ENCODE results near the gene GPRC6A.
"Not testable (repeated sequence)": the region's sequence is repeated elsewhere in the genome, so short reads cannot be mapped to it uniquely, and the experiment has no call there.

The GPRC6A gene, protein sequence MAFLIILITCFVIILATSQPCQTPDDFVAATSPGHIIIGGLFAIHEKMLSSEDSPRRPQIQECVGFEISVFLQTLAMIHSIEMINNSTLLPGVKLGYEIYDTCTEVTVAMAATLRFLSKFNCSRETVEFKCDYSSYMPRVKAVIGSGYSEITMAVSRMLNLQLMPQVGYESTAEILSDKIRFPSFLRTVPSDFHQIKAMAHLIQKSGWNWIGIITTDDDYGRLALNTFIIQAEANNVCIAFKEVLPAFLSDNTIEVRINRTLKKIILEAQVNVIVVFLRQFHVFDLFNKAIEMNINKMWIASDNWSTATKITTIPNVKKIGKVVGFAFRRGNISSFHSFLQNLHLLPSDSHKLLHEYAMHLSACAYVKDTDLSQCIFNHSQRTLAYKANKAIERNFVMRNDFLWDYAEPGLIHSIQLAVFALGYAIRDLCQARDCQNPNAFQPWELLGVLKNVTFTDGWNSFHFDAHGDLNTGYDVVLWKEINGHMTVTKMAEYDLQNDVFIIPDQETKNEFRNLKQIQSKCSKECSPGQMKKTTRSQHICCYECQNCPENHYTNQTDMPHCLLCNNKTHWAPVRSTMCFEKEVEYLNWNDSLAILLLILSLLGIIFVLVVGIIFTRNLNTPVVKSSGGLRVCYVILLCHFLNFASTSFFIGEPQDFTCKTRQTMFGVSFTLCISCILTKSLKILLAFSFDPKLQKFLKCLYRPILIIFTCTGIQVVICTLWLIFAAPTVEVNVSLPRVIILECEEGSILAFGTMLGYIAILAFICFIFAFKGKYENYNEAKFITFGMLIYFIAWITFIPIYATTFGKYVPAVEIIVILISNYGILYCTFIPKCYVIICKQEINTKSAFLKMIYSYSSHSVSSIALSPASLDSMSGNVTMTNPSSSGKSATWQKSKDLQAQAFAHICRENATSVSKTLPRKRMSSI

DNA sequence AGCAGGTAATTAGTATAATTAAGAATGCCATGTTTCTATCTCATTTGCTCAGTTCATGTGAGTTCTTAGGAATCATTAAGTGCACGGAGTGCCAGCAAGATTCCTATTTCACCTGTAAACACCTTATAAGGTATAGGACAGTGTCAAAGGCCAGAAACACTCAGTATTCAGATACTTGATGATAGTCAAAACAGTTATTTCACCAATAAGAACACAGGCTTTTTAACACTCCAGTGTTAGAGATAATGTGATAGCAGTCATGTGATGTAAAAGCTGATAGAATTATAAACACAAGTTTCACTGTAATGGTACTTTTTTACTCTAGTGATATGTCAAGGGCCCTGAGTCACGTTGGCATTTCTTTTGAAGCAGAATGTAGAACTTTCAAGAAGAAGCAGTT lies at the start of gene GPRC6A:
GPRC6A (minus strand) TSS at position 101 of the 400 bp plus-strand sequence; CDS start at position 31, 70 bp downstream.
- no peak for DNase-seq

DNA sequence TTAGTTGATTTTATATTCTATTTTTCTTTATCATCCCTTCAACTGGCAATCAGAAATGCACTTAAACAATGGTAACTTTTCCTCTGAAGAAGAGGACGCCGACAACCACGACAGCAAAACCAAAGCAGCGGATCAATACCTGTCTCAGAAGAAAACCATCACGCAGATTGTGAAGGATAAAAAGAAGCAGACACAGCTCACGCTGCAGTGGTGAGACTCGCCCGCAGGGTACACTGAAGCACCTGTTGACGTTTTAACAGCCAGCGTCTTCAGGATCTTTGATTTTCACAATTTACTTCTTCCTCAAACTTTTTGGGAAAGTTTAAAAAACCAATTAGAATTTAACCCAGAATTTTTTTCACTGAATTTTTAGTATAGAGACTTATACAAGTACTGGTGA lies 48.9 kb upstream of the GPRC6A start:
- DNase-seq, result no peak

DNA sequence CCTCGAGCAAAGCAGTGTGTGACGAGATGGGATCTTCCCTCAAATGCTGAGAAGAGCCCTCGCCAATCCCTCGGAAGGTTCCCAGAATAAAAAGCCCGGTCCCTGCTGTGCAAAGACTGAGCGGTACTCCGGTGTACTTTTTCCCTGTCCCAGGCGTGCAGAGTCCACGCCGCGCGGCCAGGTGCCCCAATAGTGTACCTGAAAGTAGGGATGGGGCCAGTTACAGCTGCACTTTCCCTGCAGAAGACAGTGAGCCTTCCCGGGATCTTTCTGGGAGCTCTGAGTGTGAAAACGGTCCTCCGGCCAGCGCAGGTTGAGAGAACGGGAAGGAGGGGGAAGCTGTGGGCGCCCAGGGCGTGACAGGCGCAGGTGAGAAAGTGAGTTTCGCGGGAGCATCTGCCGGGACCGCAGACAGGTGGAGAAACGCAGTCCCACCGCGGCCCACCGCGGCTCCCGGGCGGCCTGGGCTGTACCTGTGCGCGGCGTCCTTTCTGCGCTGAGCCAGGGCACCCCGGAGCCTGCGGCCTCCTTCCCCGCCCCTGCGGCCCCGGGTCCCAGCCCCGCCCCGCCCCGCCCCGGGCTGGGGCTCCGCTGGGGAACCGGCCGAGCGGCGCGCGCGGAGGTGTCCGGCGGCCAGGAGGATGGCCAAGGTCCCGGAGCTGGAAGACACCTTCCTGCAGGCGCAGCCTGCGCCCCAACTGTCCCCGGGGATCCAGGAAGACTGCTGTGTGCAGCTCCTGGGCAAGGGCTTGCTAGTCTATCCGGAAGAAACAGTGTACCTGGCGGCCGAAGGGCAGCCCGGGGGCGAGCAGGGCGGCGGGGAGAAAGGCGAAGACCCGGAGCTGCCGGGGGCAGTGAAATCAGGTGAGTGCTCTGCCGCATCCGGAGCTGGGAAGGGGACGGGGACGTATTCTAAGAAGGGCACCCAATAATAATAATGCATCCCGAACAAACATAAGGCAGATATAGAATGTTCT lies 48.0 kb upstream of the GPRC6A start, which contains the start of gene RFX6:
RFX6 (plus strand) TSS at position 608 of the 977 bp plus-strand sequence; CDS start at position 642, 34 bp downstream.
- no peak for DNase-seq

DNA sequence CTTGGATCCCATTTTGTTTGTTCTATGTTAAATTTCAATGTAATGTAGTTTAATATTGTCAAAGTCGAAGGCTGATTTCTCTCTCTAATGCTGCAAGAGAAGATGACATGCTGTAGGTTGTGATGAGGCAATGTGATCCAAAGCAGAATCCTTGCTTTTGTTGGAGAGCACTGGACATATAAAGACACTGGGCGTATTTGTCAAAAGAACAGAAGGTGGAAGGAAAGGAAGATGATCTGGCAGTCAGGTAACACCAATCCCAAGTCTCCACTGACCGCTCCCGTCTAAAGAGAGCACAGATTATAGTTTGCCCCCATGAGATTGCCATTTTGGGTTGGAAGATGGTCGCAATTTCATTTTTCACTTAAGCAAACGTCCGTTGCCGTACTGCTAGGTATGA lies 47.2 kb upstream of the GPRC6A start:
- DNase-seq, result no peak

DNA sequence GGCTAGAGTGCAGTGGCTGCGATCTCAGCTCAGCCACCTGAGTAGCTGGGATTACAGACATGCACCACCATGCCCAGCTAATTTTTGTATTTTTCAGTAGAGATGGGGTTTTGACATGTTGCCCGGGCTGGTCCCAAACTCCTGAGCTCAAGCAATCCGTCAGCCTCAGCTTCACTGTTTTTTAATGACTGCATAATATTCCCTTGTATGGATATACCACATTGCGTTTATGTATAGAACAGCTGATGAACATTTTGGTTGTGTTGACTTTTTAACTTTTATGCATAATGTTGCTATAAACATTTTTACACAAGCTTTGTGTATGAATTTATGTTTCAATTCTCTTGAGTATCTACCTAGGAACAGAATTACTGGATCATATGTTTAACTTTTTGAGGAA lies 43.9 kb upstream of the GPRC6A start:
- no peak for DNase-seq

DNA sequence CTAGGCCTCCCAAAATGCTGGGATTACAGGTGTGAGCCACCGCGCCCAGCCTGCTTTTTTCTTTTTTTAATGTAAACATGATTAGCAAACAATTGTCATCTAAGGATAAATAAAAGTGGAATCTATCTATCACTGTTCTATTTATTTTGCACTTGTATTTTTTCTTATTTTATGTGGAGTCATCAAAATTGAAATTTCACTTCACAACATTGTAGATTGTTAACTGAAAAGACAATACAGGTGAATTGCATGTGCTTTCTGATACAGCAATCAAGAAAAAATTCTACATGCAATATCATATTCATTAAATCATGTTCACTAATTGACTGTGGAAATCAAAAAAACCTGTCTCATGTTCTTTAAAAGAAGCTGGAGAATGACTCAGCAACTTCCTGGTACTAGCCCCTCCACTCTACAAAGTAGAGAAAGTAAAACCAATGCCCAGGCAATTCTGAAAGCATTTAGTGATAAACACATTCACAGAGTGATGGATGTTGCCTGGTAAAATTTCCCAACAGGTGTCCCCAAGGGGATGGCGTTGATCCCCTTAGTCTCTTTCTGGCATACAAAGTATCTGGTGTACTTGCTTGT lies 37.5 kb upstream of the GPRC6A start:
- no peak for DNase-seq

DNA sequence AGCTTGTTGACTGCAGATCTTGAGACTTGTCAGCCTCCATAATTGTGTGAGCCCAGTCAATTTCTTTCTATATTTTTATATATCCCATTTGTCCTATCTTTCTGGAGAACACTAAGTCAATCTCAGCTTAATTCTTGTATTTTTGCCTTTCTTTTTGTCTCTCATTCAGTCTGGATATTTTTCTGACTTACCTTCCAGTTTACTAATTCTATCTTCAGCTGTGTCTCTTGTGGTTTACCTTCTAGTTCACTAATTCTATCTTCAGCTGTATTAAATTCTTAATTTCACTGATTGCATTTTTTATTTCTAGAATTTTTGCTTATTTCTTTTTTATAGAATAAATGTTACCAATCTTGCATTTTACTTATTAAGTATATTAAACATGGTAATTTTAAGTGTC lies 30.4 kb upstream of the GPRC6A start:
- no peak for DNase-seq

DNA sequence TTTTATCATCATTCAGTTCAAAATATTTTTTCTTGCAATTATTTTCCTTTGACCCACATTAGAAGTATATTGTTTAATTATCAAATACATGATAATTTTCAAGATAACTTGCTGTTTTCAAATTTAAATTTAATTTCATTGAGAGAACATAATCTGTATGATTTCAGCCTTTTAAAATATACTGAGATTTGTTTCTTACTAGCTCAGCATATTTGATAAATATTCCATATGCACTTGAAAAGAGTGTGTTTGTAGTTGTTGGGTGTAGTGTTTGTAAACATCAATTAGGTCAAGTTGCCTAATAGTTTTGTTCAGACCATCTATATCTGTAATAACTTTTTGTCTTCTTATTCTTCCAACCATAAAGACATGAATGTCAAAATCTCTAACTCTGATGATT lies 29.2 kb upstream of the GPRC6A start:
- DNase-seq, result no peak

DNA sequence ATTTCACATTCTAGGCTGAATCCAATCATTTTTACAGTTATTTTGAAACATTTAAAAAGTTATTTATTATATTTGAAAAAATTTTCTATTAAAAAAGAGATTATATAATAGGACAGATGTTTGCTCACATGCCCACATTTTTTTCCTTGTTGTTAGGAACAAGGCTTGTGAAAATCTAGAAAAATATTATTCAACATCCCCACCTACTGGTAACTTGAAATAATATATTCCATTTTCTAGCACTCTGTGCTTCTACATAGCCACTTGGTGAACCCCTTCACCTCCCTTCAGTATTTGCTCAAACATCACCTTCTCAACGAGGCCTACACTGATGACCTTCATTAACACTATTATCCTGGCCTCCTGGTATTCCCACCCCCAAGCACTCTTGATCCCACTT lies 18.3 kb upstream of the GPRC6A start:
- no peak for DNase-seq

DNA sequence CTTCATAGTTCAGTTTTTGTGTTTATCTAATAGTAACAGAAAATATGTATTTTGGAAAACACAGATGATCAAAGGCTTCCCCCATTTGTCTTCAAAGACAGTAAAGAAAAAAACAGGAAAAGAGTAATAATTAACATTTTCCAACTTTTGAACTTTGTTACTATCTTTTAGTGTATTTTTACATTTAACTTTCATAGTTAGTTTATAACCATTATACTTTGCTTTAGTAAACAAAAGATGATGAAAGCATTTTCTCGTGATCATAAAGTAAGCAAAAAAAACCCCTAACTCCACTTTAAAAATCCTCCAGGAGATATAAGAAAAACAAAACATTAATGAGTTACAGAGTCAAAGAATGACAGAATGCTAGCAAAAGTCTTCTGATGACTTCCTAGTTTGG lies 13.6 kb upstream of the GPRC6A start:
- DNase-seq, result no peak

DNA sequence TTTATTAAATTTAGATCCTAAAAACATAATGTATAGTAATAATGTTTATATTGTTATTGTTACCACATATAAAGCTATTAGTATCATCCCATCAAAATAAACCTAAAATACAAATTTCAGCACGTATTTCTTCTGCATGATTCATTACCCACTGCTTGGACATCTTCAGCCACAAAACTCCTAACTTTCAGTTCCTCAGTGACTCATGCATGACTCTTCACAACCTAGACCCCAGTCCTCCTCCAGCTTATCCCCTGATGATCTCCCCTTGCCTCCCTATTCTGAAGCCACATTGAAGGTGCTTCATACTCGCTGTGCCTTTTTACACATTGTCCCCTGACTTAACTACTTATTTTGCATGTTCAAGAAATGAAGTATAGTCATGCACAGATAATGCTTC lies 11.2 kb upstream of the GPRC6A start:
- DNase-seq, result no peak

DNA sequence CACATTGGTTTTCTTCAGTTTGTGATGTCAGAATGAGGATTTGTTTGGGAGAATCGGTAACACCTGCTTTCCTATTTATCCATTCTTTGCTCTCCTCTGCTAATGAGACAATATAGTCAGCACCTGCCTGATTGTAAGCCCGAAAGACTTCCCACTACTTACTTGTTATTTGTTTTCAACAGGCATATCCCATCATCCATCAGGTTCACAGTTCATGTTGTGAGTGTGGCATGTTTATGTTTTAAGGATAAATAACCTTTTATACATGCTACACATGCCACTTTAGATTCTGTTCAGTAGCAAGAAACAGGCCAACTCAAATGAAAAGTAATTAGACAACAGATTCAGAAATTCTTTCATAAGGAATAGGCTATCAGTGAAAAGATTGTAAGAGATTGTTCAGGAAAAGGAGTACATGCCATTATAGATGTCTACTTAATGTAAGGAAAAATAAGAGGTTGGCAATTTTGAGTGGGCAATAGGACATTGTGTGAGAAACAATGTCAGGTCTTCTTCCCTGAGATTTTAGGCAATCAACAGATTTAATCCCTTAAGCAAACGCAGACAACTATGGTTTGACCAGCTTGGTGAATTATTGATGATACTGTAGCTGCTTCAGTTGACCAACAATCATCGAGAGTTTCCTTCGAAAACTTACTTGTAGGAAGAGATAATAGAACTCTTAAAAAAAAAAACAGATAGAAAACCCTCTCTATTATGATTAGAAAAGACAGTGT lies 7.9 kb upstream of the GPRC6A start:
- no peak for DNase-seq

DNA sequence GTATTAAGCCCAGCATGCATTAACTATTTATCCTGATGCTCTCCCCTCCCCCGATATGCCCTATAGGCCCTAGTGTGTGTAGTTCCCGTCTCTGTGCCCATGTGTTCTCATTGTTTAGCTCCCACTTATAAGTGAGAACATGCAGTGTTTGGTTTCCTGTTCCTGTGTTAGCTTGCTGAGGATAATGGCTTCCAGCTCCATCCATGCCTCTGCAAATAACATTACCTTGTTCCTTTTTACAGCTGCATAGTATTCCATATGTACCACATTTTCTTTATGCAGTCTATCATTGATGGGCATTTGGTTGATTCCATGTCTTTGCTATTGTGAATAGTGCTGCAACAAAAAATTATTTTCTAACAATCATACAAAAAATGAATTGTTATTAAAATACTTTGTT lies 5.6 kb upstream of the GPRC6A start:
- DNase-seq, result not testable (repeated sequence)

DNA sequence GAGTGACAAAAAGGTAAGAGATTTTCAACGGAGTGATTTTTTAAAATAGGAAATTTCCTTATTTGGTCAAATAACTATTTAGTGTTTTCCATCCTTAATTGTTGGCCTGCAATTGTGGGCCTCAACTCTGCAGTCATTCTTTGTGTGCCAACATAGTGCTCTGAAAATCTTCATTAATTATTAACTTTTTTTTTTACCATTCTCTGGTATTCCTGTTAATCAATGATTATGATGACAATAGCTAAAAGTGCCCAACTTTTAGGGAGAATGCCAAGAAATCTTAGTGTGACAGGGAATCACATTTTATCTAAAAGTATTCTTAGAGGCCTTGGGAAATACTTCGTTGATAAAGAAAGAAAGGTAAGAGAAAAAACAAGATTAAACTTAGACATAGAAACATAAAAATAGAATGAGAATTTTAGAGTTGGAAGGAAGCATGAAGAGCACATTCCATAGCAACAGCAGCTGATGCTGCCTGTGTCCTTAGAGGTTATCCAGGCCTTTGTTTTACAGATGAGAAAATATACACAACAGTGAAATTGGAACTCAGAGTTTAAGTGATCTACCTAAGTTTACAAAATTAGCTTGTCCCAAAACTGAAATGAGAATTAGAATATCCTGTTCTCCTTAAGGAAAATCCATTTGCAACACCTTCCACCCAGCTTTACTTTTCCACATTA lies 1.2 kb downstream of the GPRC6A start:
- DNase-seq, result no peak

DNA sequence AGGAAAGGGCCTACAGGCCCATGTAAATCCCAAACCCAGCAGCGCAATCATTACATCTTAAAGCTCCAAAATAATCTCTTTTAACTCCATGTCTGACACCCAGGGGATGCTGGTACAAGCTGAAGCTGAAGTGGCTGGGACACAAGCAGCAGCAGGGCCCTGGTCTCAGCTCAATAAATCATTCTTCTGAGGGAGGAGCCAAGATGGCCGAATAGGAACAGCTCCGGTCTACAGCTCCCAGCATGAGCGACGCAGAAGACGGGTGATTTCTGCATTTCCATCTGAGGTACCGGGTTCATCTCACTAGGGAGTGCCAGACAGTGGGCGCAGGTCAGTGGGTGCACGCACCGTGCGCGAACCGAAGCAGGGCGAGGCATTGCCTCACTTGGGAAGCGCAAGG lies 12.5 kb downstream of the GPRC6A start:
- DNase-seq, result not testable (repeated sequence)

DNA sequence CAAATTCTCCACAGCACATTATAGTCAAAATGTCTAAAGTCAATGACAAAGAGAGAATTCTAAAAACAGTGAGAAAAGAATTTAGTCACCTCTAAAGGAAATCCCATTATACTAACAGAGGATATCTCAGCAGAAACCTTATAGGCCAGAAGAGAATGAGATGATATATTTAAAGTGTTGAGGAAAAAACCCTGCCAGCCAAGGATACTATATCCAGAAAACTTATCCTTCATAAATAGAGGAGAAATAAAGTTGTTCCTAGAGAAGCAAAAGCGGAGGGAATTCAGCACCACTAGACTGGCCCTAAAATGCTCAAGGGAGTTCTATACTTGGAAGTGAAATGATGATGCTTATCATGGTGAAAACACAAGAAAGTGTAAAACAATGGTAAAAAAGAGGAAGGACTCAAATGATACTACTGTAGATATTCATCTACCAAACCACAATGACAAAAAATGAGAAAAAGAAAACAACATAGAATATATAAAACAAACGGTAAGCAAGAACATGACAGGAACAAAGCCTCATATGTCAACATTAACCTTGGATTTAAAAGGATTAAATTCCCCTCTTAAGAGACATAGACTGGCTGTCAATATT lies 16.7 kb downstream of the GPRC6A start:
- DNase-seq, result no peak

DNA sequence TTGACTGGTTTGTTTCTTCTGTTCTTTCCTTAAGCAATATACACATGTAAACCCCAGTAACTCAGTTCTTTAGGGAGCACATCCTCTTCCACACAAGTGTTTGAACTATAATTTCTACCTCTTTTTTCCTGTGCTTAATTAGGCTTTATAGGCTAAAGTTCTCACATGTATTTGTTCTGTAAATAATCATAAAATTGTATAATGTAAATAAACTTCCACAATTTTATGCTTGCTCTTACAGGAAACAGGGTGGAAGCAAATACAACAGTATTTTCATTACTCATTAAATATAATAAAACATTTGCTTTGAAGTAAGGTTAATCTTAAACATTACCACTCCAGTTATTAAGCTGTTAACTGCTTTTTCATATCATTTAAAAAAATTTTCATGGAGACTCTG lies 26.9 kb downstream of the GPRC6A start:
- no peak for DNase-seq

DNA sequence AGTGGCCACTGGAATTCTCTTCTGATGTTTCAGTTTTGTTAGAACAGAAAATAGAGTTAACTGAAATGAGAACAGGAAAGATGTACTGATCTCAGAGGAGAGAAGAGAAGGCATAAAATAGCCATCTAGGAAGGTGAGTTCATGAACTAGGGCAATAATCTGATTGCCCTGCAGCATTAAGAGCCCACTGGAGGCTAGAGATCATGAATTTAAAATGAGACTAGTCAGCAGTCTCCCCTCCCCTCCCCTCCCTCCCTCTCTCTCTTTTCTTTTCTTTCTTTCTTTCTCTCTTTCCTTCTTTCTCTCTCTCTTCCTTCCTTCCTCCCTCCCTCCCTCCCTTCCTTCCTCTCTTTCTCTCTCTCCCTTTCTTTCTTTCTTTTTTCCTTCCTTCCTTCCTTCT lies 28.9 kb downstream of the GPRC6A start:
- DNase-seq, result no peak

DNA sequence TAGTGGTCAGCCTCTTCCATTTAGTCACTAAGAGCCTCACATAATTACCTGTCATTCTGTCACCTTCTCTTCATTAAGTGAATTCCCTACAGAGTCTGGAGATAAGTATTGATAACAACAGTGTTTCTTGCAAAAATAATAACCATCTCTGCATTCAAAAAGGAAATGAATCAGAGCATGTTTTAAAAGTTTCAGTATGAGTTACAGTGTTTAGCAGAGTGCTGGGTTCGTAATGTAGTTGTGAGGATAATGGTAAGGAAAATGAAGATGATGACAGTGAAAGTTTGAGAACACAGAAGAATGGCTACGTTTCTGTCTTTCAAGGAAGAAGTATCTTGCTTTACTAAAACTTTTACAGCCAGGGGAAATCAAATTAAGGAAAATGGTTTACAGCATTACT lies 31.3 kb downstream of the GPRC6A start:
- no peak for DNase-seq

DNA sequence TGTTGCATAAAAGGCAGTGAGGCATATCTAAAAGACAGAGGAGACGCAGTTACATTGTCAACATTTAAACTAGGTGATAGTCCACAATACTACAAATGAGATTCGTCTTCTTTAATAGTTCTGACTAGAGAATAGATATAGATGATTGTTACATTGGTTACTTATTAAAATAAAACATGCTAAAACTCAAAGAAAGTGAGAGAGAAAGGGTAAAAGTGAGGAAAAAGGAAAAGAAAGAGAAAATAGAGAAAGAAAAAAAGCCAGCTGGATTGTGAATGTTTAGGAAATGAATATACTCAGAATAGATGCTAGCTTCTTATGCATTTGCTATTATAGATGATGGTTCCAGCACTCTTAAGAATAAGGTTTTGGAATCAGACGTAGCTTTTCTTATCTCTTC lies 35.7 kb downstream of the GPRC6A start:
- no peak for DNase-seq

Measured in stimulated activated CD4-positive, alpha-beta T cell treated with anti-CD3 and anti-CD28 coated beads, Interleukin-2, amount 100 ng/mL, for 24 hours (primary cell).